Measurements from ENCODE around the gene CDADC1.
"Not testable (repeated sequence)": the region's sequence is repeated elsewhere in the genome, so short reads cannot be mapped to it uniquely, and the experiment has no call there.

Gene CDADC1

DNA sequence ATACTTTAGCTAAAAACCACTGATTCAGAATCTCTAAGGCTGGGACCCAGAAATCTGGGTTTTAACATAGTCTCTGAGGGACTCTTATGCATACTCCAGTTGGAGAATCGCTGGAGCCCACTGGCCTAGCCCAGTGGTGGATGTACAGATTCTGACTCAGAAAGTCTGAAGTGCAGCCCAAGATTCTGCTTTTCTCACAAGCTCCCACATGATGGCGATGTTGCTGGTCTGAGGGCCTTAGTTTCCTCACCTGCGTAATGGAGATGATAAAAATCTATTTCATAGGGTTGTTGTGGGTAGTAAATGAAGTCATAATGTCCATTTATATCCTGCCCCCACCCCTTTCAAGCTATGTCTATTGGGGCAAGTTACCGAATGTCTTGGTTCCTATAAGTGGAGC, 7.7 kb upstream of the CDADC1 start:
- no peak for DNase-seq

DNA sequence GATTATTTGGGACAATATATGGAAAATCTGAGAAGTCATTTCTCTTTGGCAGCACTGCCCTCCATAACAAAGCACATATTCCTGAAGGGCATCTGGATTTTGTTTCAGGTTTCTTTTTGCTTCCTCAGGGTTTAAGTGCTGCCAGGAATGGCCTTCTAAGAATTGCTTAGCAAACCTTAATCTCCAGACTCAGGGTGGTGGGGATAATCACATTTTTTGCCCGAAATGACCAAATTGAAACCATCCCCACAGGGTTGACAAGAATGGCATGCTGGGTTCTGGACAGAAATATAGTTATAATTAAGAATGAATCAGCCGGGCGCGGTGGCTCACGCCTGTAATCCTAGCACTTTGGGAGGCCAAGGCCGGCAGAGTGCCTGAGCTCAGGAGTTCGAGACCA, 6.4 kb upstream of the CDADC1 start:
- no peak for DNase-seq

DNA sequence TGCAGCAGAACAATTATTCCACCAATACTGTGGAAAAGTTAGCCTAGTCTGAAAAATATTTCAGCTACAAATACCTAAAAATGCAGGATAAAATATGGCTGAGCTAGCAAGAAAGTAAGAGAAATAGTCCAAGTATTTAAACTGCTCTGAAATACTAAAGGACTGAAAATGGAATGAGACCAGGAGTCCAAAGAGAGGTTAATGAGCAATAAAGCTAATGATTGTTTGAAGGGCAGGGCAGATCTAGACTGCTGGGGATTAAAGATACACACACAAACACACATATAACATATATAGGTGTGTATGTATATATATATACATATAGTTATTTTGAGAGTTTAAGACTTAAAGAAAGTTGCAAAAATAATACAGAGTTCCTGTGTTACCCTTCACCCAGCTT, 2.6 kb upstream of the CDADC1 start:
- no peak for DNase-seq

DNA sequence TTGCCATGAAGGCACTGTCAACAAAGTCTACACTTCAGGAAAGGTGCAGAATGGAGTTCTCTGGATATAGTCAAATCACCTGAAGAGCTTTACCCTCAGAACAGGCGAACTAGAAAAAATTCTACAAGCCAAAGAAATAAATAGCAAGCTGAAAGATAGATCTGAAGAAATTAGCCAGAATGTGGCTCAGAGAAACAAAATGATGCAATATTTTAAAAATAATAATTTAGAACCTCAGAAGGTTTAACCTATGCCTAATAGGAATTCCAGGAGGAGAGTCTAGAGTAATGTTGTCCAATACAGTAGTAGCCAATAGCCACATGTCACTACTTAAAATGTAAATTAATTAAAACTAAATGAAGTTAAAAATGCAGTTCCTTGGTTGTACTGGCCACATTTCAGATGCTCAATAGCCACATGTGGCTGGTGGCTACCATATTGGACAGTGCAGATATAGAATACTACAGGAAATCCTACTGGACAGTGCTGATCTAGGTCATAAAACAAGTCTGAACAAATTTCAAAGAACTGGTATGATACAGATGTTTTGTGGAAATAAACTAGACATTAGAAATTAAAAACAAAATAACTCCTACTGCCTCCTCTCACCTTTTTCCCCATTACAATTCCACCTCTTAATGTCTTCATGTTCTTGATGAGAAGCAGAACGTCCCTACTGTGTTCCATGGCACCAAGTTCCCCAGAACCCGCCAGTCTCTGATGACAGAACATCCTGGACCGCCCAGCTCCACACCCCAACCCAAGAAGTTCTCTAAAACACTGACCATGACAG, 679 bp upstream of the CDADC1 start:
- DNase-seq = no peak

DNA sequence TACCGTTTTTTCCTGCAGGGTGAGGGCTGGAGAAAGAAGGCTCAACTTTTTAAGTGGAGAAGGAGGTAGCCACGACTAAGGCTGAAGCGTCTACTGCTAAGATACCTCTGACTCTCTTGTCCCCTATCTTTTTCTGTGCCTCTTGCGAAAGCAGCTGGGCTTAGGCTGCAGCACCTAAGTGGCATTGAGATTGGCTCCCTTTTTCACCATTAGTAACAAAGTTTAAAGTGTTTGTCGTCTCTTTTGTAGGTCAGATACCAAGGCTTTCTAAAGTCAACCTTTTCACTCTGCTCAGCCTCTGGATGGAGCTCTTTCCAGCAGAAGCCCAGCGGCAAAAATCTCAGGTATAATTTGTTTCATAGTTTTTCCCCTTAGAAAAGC, 887 bp downstream of the CDADC1 start:
- DNase-seq = no peak

DNA sequence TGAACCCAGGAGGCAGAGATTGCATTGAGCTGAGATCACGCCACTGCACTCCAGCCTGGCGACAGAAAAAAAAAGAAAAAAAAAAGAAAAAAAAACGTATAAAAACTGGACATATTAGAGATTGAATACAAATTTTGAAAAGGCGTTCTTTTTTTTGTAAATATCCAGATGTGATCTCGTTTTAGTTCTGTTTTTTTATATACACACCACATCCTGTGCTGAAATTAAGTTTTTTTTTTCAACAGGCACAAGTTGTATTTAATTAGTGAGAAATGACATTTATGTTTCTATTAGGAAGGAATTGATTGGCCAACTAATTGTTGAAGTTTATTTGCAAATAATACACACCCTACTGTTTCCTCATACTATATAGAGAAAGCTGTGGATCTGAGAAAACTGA, 3.6 kb downstream of the CDADC1 start:
- no peak for DNase-seq

DNA sequence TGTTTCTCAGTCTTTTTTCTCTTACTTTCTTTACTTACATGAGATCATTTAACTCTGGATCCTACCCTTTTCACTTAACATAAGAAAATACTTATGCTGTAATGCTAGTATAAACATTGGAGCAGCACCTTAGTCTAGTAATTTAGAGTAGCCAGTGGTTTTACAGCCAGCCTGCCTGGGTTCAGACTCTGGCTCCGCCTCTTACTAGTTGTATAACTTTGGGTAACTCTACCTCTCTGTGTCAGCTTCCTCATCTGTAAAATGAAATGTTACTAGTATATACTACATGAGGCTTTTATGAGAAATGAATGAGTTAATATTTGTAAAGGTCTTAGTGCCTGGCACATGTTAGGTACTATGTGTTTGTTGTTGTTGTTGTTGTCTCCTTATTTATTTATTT, 5.6 kb downstream of the CDADC1 start:
- no peak for DNase-seq

DNA sequence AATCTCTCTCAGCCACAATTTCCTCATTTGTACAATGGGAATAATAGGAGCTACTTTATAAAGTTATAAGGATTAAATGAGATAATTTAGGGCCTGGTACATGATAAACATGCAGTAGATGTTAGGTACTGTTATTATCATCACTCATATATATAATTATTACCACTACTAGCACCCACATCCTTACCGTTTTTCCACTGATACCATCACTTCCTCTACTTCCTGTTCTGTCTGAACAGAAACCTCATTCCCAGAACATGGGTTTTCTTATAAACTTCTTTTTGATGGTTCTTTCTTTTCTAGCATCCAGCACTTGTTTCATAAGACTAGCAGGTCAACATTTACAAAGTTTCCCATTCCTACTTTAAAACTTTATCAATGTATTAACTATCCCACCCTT, 6.3 kb downstream of the CDADC1 start:
- DNase-seq = no peak

DNA sequence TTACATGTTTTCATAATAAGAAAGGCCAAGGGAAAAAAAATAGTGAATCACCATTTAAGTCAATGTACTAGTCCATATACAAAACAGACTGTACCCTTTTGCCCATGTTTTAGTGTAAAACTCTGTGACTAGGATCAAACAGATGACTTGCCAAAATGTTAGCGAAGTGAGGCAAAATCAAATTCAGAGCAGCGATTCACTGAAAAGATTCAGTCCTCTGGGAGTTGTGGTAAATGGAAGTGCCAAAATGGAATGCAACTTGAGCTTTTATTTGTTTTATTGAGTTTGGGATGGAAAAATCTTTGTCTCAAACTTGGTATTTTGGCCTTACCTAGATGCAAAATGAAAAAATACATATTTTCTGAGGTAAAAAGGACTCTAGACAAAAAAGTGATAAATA, 9.1 kb downstream of the CDADC1 start:
- no peak for DNase-seq

DNA sequence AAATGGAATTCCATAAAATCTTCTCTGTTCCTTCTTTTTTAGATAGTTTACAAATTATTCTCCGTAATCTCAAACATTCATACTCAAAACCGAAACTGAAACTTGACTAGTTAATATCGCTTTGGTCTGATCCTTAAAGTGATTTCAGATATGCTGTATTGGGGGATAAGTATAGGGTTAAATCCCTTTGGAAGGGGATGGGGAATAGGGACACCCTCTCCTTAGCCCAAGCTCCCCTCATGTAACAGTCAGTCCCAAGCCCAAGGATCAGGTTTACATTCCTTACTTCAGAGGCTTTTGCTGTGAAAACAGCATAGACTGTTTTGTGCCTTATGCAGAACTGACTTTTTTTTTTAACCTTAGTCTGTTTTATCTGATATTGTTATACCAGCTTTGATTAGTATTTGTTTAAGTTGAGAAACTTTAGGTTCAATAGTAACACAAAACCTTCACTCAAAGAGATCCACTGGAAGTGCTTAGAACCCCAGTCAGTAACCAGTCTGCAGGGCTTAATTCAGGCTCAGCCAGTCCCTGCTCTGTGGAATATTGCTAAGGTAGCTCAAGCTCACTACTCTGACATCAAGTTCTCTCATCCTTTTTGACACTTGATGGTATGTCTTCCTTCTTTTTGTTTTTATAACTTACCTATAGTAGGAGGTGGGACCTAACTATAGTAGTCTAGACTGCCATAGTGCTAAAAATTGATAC, 10.5 kb downstream of the CDADC1 start:
- DNase-seq = no peak

DNA sequence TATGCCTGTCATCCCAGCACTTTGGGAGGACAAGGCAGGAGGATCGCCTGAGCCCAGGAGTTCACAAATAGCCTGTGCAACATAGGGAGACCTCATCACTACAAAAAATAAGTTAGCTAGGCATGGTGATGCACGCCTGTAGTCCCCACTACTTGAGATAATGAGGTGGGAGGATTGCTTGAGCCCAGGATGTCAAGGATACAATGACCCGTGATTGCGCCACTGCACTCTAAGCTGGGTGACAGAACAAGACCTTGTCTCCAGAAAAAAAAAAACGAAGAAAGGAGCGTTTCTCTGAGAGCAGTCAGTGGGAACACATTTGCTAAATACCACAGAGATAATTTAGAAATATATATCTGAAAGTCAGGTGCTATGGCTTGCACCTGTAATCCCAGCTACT, 11.9 kb downstream of the CDADC1 start:
- DNase-seq = no peak

DNA sequence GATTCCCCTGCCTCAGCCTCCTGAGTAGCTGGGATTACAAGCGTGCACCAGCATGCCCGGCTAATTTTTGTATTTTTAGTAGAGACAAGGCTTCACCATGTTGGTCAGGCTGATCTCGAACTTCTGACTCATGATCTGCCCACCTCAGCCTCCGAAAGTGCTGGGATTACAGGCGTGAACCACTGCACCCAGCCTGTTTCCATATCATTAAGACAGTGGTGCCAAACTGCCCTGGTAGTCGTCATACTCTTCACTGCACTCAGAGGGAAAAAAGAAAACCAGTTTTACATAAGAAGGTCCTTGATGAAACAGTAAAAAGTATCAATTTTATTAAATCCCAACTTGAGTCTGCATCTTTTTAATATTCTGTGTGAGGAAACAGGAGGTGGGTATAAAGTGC, 14.9 kb downstream of the CDADC1 start:
- no peak for DNase-seq

DNA sequence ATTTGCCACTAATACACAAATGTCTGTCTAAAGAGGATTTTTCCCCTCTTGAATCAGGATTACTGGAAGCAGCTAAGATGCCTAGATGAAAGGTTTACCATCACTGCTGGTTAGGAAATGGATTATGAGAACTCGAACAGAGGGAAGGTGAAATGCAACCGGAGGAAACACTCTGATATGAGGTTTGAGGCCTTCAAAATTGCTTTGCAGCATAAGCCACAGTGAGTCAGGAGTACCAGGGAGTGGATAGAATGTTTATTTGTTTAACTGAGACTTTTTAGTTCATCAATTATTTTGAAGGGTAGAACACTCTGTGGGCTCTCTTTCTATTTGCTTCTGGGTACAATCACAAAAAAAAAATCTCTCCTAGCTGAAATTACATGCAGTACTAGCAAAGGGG, 18.1 kb downstream of the CDADC1 start:
- no peak for DNase-seq

DNA sequence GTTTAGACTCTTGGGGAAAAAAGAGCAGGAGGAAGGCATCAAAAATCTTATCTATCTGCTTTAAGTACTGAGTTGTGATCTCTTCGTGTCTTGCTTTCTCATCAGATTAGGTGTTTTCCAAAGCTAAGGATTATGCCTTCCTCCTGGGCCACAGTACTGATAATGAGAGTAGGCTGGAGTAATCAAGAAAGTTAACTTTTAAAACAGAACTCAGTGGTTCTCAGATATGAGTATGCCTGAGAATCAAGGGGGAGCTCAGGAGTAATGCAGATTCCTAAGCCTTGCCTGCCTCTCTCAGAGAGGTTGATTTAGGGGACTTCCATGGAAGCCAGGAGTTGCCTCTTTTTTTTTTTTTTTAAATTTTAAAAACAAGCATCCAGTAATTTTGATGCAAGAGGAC, 23.5 kb downstream of the CDADC1 start:
- no peak for DNase-seq

DNA sequence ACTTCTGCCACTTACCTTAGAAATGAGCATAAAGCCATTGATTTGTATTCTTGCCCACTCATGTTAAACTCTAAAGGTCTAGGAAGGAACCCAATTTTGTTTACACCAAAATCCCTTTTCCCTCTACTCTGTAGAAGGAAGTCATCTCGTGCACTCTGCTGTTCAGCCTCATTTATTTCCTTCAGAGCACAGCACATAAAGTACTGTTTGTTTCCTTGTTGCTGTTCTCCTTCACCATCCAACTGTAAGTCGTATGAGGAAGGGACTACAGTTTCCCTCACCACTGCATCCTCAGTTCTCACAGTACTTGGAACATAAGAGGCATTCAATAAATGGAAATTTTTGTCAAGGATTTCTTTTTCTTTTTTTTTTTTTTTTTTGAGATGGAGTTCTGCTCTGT, 24.6 kb downstream of the CDADC1 start:
- DNase-seq = no peak

DNA sequence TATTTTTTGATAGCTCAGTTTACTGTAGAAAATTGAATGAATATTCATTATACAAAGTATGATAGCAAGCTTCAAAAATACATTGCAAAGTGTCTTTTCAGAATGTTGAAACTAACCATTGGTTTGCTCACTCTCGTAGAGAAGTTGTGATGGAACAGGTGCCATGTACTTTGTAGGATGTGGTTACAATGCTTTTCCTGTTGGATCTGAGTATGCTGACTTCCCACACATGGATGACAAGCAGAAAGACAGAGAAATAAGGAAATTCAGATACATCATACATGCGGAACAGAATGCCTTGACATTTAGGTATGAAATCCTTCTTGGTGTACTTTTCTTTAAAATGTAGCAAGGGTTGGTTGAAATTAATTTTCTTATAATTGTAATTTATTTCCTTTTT, 30.5 kb downstream of the CDADC1 start:
- DNase-seq = no peak

DNA sequence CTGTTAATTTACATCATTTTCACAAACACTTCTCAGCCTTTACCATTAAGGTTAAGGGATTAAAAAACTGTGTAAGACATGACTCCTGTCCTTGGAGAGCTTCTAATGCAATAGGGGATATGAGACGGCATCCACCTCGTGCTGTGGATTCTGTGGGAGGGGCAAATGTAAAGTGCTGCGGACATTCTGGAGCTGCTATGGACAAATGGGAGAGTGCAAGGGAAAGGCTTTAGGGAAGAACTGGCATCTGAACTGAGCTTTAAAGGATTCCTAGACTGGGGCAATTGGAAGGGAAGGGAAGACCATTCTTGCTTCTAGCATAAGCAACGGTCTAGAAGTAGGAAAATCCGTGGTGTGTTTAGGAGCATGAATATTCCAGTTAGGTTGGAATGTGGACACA, 31.4 kb downstream of the CDADC1 start:
- DNase-seq = no peak

DNA sequence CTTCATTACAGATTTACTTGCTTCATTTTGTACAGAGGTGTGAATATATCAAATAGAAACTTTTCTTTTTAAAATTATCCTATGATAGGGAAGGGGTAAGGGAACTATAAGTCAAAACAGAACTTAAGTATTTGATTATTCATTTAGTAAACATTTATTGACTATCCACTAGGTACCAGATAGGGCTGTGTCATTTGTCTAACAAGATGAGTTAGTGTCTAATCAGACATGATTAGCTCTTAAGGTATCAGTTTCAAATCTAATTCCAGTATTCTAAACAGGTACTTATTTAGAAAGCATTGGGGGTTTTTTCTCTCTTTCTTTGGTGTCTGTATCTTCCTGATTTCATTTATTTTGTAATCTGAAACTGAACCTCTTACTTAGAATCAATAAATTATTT, 32.2 kb downstream of the CDADC1 start:
- no peak for DNase-seq

DNA sequence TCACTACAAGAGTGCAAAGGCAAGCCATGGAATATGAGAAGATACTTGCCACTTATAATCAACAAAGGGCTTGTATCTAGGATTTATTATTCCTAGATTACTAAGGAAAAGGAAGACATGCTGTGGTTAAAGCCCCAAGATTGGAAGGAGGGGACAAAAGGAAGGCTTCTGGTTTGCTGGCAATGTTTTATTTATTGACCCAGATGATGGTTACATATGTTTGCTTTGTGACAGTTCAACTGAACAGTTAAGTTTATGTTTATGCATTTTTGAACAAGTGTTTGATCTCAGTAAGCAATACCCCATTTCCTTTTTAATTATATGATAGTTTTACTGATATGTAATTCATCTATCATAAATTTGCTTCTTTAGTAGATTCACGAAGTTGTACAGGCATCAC, 40.3 kb downstream of the CDADC1 start:
- no peak for DNase-seq

DNA sequence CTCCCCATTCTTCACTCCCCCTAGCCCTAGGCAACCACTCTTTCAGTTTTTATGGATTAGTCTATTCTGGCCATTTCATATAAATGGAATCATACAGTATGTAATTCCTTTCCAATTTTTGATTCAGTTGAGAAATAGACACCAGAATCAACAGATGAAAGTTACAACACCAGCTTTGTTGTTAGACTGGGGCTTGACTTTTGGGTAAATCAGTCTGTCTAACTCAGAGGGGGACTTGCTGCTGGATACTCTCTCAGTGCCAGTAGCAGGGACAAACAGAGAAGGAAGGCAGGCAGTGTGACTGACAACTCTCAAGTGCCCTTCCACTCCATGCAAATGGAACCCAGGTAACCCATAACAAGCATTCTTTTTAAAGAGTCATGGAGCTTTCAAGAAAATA, 40.7 kb downstream of the CDADC1 start:
- no peak for DNase-seq

DNA sequence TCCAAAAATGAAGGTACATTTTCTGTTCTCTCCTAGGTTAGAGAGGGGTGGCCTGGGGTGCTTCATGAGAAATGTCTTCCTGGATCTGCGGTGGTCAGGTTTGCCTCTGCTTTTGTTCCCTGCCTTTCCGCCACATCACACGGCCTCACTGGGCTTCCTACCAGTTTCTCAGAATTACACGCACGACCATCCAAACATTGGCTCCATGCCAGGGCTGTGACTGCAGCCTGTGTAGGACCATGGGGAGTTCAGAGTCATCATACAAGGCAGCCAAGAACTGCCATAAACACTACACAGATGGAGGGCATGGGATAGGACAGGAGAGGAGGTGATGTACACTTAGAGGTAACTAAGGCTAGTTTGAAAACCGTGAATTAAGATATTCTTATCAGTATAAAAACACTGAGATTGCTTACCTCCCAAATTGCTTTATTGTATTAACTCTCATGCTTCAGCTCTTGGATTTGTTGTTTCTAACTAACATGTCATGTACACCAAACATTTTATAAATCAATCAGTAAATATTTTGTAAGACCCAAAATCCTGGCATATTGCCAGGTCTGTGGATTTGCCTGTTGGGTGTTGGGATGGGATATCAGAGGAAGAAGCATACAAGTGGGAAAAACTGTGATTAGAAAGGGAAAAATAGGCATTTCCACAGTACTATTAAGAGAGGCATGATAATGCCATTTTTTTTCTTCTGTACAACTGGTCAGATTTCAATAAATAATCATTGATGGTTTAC, 45.2 kb downstream of the CDADC1 start:
- DNase-seq = no peak

DNA sequence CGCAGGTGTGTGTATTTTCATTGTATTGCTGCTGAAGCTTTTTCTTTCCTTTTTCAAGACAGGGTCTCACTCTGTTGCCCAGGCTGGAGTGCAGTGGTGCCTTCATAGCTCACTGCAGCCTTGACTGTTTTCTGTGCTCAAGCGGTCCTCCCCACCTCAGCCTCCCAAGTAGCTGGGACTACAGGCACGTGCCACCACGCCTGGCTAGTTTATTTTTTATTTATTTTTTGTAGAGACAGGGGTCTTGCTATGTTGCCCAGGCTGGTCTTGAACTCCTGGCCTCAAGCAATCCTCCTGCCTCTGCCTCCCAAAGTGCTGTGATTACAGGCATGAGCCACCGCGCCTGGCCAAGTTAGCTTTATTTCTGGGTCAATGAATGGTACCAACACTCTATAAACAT, 47.0 kb downstream of the CDADC1 start:
- not testable (repeated sequence) for DNase-seq

DNA sequence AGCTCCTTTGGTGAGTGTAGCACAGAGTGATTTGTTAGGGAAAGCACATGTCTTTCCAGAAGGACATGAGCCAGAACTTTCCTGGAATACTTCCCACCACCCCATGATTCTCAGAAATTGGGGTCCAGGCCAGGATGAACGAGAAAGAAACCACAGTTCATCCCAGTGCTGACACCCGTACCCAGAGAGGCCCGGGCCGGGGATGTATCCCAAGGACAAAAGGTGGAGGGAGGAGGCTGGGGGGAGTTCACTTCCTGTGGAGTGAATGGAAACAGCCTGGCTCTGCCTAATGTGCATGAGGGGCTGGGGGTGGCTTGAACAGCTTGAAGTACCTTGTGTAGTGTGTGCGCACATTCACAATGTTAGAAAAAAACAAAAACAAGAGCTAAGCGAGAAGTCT, 47.5 kb downstream of the CDADC1 start:
- DNase-seq = no peak

DNA sequence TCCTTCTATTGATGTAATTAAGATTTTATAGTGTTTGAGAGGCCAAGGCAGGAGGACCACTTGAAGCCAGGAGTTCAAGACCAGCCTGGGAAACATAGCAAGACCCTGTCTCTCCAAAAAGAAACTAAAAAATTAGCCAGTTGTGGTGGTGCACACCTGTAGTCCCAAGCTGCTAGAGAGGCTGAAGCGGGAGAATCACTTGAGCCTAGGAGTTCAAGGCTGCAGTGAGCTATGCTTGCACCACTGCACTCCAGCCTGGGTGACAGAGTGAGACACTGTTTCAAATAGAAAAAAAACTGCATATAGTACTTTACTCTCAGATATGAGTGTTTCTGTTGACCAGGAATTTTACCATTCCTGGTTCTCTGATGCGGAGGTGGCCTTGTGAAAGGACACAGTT, 48.9 kb downstream of the CDADC1 start:
- no peak for DNase-seq

Data from T1000 (cell line).